OCI-LY1 (cell line): ENCODE results near the gene NCKAP5L.

Source experiments
- EZH2 ChIP-seq: fragments of 200-600 bp; sonication (generic), shearing (Covaris generic); IDR thresholded peaks from 2 replicates; pipeline ENCODE4 v1.8.0; 2017; ENCODE audit warnings: borderline replicate concordance, mixed run types, mild to moderate bottlenecking, antibody characterized with exemption, low read length, moderate library complexity, mixed read lengths
- TF ChIP-seq, protein P1 (sequence below): fragments of 200-600 bp; sonication (generic), shearing (Covaris generic); IDR thresholded peaks from 2 replicates; pipeline ENCODE4 v1.5.1; 2017; ENCODE audit warnings: mild to moderate bottlenecking, antibody characterized with exemption, low read length, moderate library complexity, mixed read lengths

DNA sequence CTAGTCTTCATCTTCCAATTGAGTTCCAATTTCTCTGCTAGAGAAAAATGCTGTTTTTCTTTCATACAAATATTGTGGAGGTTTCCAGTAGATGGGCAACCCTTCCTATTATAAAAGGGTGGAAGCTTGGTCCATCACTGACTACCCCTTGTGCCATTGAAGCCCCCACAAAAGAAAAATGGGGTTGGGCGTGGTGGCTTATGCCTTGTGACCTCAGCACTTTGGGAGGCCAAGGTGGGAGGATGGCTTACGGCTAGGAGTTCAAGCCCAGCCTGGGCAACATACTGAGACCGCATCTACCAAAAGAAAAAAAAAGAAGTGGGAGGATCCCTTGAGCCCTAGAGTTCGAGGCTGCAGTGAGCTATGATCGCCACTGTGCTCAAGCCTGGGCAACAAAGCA, 22.8 kb downstream of the NCKAP5L start:
- TF ChIP-seq, protein P1, sequence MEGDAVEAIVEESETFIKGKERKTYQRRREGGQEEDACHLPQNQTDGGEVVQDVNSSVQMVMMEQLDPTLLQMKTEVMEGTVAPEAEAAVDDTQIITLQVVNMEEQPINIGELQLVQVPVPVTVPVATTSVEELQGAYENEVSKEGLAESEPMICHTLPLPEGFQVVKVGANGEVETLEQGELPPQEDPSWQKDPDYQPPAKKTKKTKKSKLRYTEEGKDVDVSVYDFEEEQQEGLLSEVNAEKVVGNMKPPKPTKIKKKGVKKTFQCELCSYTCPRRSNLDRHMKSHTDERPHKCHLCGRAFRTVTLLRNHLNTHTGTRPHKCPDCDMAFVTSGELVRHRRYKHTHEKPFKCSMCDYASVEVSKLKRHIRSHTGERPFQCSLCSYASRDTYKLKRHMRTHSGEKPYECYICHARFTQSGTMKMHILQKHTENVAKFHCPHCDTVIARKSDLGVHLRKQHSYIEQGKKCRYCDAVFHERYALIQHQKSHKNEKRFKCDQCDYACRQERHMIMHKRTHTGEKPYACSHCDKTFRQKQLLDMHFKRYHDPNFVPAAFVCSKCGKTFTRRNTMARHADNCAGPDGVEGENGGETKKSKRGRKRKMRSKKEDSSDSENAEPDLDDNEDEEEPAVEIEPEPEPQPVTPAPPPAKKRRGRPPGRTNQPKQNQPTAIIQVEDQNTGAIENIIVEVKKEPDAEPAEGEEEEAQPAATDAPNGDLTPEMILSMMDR, result no peak
- no peak for TF ChIP-seq EZH2
